Testis (tissue), 3 donors: ENCODE results near the gene CHIT1. TPM values are rescaled to one million over a fixed set of nuclear protein-coding genes. Genes with fewer than 3 reads are reported as not detected.
"Not testable (repeated sequence)": the region's sequence is repeated elsewhere in the genome, so short reads cannot be mapped to it uniquely, and the experiment has no call there.

ENCODE experiments used
- DNase-seq: peaks from one replicate; pipeline ENCODE4 v3.0.0-alpha.2; 2019
- H3K27ac ChIP-seq, 2 donors: fragments of 200-600 bp; sonication (generic); one replicate each; pipeline ENCODE4 v1.5.1; 2019
- H3K27me3 ChIP-seq: fragments of 200-600 bp; sonication (generic); one replicate; pipeline ENCODE4 v1.5.1; 2019
- H3K36me3 ChIP-seq: fragments of 200-600 bp; sonication (generic); one replicate; pipeline ENCODE4 v1.5.1; 2017; ENCODE audit warnings: low read depth; ENCODE audit errors: missing control alignments
- H3K4me1 ChIP-seq: fragments of 200-600 bp; sonication (generic); one replicate; pipeline ENCODE4 v1.5.1; 2019
- H3K4me3 ChIP-seq, 2 donors: fragments of 200-600 bp; sonication (generic); one replicate each; pipeline ENCODE4 v1.5.1; 2017 to 2019
- H3K9me3 ChIP-seq: fragments of 200-600 bp; sonication (generic); one replicate; pipeline ENCODE4 v1.5.1; 2017
- CTCF ChIP-seq, 3 experiments: fragments of 450-650 bp in 2 of 3; fragments of 200-600 bp in 1 of 3; sonication (generic) in 1 of 3; IDR thresholded peaks; one replicate each; pipeline ENCODE4 v1.5.1; 2016 to 2019; ENCODE audit warnings: antibody characterized with exemption in 3 of 3, mild to moderate bottlenecking in 2 of 3, moderate library complexity in 1 of 3
- POLR2A ChIP-seq: fragments of 450-650 bp; IDR thresholded peaks from one replicate; pipeline ENCODE4 v1.6.1; 2017; ENCODE audit warnings: antibody characterized with exemption, mild to moderate bottlenecking, moderate library complexity
- WGBS, 2 donors: methylation state at CpG; one replicate each; pipeline ENCODE4 v1.1.5; 2018; 5-methylcytosine and 5-hydroxymethylcytosine counted together
- intact Hi-C: fragments of 100-400 bp; cut with DNase I; formaldehyde crosslinking; loops from one replicate; pipeline ENCODE4 v1.15.1; 2023; ENCODE audit warnings: low total_unique reads
- polyA plus RNA-seq: library from polyadenylated mRNA; stranded (reverse); fragments of 350-450 nt; fragmentation: Illumina TruSeq; extraction: RNeasy Lipid Tissue Mini Kit (QIAGEN cat#74804); gene quantifications from one replicate; pipeline ENCODE4 v1.2.3, GENCODE V29; 2014; ENCODE audit warnings: low read depth, low replicate concordance; ENCODE audit not compliant: insufficient read depth
- total RNA-seq, 2 donors: library from RNA; depleted of rRNA; stranded (reverse); fragments of >200 nt; gene quantifications; one replicate each; pipeline ENCODE4 v1.2.3, GENCODE V29; 2016

The CHIT1 gene
- total and polyA plus RNA-seq, 3 donors from 2014 or later, result 0.08 to 9.9 (median 0.62) TPM

- Histone ChIP-seq H3K4me3 (peak overlapping the region; percentile 53 to 63), H3K27me3 (no peaks in the 10 kb centered on the region), H3K9me3 (no peaks in the 10 kb centered on the region), H3K4me1 (peaks cover 12% of the 10 kb centered on the region), H3K36me3 (no peaks in the 10 kb centered on the region), H3K27ac (peak overlapping the region; percentile 85 to 93)
- WGBS, 2 donors, result 0 to 2% methylated on average over 16 to 20 of the region's 20 CpGs
- TF ChIP-seq CTCF (IDR thresholded peaks at IDR 0.05) (peak; percentile 87 to 95 (median 90)), POLR2A (no peak)
- peak; percentile 89 for DNase-seq
- intact Hi-C loops, result no loop called here
Measured at GRCh38 chr1:203267347-203267846, 37.9 kb upstream of the CHIT1 start.

GRCh38 chr1:203266140-203266539 lies 36.7 kb upstream of the CHIT1 start:
- H3K27me3 ChIP-seq, DNase-seq, H3K4me1 ChIP-seq, H3K9me3 ChIP-seq, H3K4me3 ChIP-seq, H3K27ac ChIP-seq, H3K36me3 ChIP-seq, intact Hi-C loops: not testable (repeated sequence)
- 61 to 75% methylated on average over 5 of the region's 5 CpGs for WGBS, 2 donors

- no peaks in the 10 kb centered on the region for H3K36me3 ChIP-seq
- H3K4me3 ChIP-seq, result no peak overlapping the region
- 75 to 85% methylated on average over 4 of the region's 4 CpGs for WGBS, 2 donors
- no peaks in the 10 kb centered on the region for H3K9me3 ChIP-seq
- TF ChIP-seq CTCF (IDR thresholded peaks at IDR 0.05) (no peak), POLR2A (no peak)
- no peak for DNase-seq
- H3K4me1 ChIP-seq, result peaks cover 5% of the 10 kb centered on the region
- intact Hi-C loops, result no loop called here
- no peaks in the 10 kb centered on the region for H3K27me3 ChIP-seq
- no peak overlapping the region for H3K27ac ChIP-seq
Measured at GRCh38 chr1:203265541-203265940, 36.1 kb upstream of the CHIT1 start.

GRCh38 chr1:203264052-203264501 lies 34.6 kb upstream of the CHIT1 start:
- H3K4me1 ChIP-seq, result peaks cover 5% of the 10 kb centered on the region
- H3K4me3 ChIP-seq, result no peak overlapping the region
- no peak for DNase-seq
- 58 to 61% methylated on average over 6 of the region's 6 CpGs for WGBS, 2 donors
- intact Hi-C loops, result no loop called here
- TF ChIP-seq POLR2A, result no peak
- no peak for TF ChIP-seq CTCF (IDR thresholded peaks at IDR 0.05)
- no peaks in the 10 kb centered on the region for H3K36me3 ChIP-seq
- no peaks in the 10 kb centered on the region for H3K9me3 ChIP-seq
- H3K27ac ChIP-seq, result no peak overlapping the region
- H3K27me3 ChIP-seq, result no peaks in the 10 kb centered on the region

- Histone ChIP-seq H3K27me3 (no peaks in the 10 kb centered on the region), H3K36me3 (no peaks in the 10 kb centered on the region), H3K4me1 (no peaks in the 10 kb centered on the region), H3K27ac (no peak overlapping the region), H3K4me3 (no peak overlapping the region), H3K9me3 (no peaks in the 10 kb centered on the region)
- no peak for DNase-seq
- no peak for TF ChIP-seq POLR2A
- no peak for TF ChIP-seq CTCF (IDR thresholded peaks at IDR 0.05)
- intact Hi-C loops, result no loop called here
- 79% methylated on average over 10 of the region's 10 CpGs for WGBS, 2 donors
Measured at GRCh38 chr1:203263496-203263895, 34.0 kb upstream of the CHIT1 start.

- intact Hi-C loops, result not testable (repeated sequence)
- WGBS, 2 donors, result 90 to 94% methylated on average over 7 to 9 of the region's 9 CpGs
Measured at GRCh38 chr1:203256636-203257035, 27.2 kb upstream of the CHIT1 start.

GRCh38 chr1:203254782-203255181 lies 25.3 kb upstream of the CHIT1 start:
- H3K27ac ChIP-seq, H3K27me3 ChIP-seq, DNase-seq, H3K36me3 ChIP-seq, intact Hi-C loops, H3K9me3 ChIP-seq, H3K4me1 ChIP-seq, H3K4me3 ChIP-seq: not testable (repeated sequence)

More at GRCh38 chr1:203256636-203257035, 27.2 kb upstream of the CHIT1 start:
- not testable (repeated sequence) for H3K4me3 ChIP-seq, H3K4me1 ChIP-seq, H3K9me3 ChIP-seq, H3K27me3 ChIP-seq, H3K36me3 ChIP-seq, H3K27ac ChIP-seq, DNase-seq
